ENCODE measurements around the gene UBASH3B.
"Not testable (repeated sequence)": the region's sequence is repeated elsewhere in the genome, so short reads cannot be mapped to it uniquely, and the experiment has no call there.

Gene UBASH3B

GRCh38 chr11:122711362-122711761 lies 55.8 kb downstream of the UBASH3B start:
- DNase-seq: no peak

- DNase-seq: no peak
These were observed 56.4 kb downstream of the UBASH3B start for GRCh38 chr11:122711831-122712381.

DNA sequence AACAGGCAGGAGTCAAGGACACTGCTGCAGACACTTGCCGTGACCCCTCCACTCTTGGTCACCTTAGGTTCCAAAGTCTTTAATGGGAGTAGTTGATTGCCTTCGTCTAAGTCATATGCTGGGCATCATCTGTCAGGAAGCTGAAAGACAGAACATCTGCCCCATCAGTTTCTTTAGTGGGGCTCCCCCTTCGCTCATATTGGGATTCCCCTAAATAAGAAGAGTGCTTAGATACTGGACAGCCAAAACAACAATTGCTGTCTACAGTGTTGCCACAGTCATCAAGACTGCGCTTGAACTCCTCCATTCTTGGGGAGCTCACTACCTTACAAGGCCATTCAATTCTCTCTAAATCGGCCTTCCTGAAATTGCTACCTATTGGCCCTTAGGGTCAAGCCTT lies 58.5 kb downstream of the UBASH3B start:
- no peak for DNase-seq

DNA sequence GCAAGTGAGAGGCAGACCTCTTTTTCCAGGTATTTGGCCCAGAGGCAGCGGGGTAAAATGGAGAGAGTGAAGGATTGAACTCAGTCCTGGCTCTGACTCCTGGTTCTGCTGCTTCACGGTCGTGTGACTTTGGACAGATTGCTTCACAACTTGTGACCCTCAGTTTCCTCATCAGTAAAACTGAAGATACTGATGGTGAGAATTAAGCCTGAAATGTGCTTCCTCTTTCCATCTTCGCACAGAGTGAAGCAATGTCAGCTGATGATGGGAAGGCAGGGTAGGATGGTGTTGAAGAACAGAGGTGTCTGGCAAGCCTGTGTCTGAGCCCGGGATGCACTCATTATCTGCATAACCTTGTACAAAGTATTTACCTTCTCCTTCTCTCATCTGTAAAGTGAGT lies 59.0 kb downstream of the UBASH3B start:
- no peak for DNase-seq

- DNase-seq: no peak
These were observed 60.3 kb downstream of the UBASH3B start for GRCh38 chr11:122715548-122716440.

- no peak for DNase-seq
These were observed 61.8 kb downstream of the UBASH3B start for GRCh38 chr11:122717264-122717867.

DNA sequence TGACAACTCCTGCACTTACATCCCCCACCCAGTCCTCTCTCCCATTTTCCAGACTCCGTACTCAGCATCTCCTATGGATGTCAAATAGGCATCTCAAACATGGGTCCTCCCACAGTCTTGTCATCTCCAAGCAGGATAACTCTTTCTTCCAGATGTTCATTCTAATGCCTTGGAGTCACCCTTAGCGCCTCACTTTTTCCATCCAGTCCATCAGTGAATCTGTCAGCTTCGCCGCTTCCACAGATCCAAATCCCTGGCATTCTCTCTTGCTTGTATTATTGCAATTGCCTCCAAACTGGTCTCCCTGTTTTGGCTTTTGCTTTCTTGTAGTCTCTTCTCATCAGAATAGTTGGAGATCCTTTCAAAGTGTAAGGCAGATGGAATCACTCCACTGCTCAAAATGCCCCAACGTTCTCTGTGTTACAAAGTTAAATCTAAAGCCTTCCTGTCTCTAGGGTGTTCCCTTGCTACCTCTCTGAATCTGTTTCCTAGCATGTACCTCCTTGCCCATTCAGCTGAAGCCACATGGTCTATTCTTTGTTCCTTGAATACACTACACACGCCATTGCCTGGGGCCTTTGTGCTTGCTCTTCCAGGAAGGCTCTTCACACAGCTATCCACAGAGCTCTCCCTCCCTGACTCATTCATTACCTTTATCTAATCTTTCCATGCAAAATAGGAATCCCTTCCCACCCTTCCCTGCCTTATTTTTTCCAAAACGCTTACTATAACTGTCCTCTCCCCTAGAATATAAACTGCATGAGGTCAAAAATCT lies 64.8 kb downstream of the UBASH3B start:
- no peak for DNase-seq

- DNase-seq: no peak
These were observed 65.9 kb downstream of the UBASH3B start for GRCh38 chr11:122721201-122721963.

DNA sequence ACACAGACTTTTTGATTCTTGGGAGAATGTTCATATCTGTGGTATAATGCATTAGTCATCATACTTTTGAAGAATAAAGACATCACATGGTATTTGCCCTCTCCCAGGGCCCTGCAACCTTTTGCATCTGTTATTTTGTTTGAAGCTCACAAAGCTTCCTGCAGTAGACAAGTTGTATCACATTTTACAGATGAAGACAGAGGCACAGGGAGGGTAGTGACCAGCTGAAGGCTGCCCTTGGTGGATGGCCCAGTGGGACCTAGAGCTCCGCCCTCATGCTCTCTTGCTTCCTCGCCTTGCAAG lies 66.4 kb downstream of the UBASH3B start:
- DNase-seq: no peak

DNA sequence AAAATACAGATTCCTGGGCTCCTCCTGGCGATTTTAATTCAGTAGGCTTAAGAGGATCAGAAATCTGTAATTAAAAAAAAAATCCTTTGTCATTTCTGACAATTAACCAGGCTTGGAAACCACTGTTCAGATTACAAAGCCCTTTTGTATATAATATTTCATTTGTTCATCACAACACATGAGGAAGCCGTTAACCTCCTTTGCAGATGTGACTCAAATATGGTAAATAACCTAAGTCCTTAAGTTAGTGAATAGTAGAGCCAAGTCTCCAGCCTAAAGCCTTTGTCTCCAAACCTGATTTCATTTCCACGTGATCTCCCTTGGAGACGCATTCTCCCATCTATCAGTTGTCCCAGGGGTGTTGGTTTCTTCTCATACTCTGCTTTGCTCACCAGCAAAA lies 67.6 kb downstream of the UBASH3B start:
- DNase-seq: no peak

GRCh38 chr11:122723576-122723975 lies 68.1 kb downstream of the UBASH3B start:
- DNase-seq: no peak

DNA sequence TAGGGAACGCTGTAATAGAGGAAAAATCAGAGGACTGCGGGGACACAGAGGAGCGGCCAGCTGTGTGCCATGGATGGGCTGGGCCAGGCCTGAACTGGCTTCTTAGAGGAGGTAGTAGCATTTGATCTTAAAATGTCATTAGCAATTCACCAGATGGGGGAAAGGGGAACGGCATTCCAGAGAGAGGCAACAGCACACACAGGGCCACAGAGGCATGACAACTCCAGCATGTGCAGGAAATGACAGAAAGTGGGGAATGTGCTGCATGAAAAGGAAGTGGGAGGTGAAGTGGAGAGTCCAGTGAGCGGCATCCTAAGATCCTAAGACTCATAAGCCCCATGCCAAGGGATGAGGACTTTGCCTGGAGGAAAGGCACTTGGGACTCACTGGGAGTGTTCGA lies 69.0 kb downstream of the UBASH3B start:
- DNase-seq: no peak

DNA sequence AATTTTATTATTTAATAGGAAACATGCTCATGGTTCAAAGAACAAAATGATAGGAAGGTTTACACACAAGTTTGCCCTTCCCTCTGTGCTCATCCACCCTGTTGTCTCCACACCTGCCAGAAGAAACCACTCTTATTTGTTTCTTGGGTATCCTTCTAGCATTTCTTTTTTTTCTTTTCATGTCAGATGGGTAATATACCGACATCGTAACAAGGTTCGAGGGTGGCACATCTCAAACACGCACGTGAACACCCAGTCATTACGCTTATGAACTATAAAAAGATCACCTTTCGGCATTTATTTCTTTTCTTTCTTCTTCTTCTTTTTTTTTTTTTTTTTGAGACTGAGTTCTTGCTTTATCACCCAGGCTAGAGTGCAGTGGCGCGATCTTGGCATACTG lies 70.5 kb downstream of the UBASH3B start:
- no peak for DNase-seq

DNA sequence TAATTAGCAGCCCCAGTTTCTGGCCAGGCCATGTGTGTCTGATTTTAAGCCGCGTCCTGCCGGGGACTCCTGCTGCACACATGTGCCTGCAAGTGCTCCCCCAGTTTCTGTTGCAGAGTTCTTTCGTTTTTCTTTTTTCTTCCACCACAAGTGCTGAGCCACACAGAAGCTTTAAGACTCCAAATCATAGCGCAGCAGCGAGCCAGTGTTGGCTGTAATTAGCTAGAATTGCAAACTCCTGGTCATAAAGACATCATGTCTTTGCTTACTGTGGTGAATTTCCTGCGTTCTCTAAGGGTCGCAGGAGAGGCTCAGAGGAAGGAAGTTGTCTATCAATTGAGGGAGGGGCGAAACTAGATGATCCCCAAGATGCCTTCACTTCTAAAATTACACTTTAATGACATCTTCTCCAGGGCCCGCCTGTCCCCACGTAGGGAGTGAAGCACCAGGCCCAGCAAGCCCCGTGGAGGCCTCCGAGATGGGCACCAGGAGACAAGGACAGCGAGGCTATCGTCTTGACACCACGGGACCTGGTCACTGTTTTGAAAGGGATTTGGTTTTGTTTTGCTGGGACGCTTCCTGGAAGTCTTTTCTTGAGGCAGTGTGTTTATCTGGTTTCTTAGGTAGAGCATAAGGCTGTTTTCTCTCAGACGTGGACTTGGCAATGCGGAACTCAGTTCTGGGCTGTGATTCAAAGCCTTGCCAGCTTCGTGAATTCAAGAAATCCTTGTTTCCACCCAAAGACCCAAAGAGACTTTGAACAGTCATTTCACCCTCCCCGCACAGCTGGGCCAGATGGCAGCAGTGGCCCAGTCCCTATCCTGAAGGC lies 71.8 kb downstream of the UBASH3B start:
- no peak for DNase-seq

DNA sequence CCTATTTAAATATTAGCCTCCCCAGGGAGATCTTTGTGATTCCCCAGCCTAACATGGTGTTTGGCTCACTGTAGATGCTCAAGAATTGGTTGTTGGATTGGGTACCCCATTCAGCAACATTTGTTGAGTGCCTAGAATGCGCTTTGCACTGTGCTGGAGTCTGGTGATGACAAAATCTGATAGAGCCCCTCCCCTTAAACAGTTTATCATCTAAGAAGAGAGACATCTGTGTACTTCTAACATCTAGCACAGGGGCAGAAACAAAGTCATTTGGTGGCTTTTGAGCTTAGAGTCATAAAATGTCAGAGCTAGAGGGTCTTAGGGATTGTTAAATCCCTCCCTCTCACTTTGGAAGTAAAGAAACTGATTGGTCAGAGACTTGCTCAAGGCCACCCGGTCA lies 73.0 kb downstream of the UBASH3B start:
- no peak for DNase-seq

GRCh38 chr11:122729139-122729538 lies 73.6 kb downstream of the UBASH3B start:
- DNase-seq: no peak

DNA sequence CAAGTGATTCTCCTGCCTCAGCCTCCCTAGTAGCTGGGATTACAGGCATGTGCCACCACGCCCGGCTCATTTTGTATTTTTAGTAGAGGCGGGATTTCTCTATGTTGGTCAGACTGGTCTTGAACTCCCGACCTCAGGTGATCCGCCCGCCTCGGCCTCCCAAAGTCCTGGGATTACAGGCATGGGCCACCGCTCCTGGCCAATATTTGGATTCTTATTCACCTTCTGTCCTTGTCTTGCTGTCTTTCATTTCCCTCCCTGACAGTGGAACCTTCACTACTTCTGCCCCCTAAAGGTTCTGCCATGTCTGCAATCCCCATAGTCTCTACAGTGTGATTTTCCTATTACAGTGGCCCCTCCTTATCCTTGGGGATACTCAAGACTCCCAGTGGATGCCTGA lies 75.2 kb downstream of the UBASH3B start:
- not testable (repeated sequence) for DNase-seq

- DNase-seq: no peak
These were observed 76.0 kb downstream of the UBASH3B start for GRCh38 chr11:122731500-122731913.

DNA sequence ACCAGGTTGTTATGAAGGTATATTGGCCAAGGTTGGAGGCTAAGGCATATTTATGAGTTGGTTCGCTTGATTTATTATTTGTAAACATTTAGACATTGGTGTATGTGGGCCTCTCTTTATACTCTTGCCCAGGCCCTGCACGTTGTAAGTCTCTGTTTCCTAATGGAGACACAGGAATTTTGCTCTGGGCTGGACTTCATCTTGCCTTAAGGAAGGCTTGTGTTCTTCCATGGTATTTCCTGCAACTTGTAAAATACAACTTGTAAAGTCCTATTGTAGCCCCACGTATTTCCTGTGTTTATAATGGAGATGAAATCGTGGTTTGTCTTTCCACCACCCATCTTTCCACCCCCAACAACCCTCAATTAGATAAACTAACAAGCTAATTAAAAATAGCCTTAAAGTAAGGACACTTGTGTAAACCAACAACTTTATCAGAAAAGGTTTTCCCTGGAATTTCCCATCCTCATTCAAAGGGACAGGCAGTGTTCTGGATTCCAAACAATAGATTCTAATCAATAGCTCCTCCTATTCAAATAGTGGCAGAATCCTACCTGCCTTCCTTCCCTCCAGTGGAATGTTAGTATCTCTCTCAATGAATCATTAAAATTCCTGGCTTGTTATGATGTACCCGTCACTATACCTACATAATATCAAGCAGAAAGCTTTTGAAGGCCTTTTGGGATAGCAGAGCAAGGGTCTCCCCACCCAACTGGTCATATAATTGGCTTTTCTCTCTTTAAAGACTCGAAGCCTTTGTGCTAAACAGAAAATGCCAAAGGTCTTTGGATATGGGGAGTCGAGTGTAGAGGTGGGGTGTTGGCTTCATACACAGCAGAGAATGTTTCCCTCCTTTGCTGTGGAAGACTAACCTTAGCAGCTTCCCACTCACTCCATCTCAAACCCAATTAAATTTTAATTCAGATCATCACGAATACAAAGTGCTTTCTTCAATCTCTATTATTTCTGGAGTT lies 77.1 kb downstream of the UBASH3B start:
- DNase-seq: no peak

- no peak for DNase-seq
These were observed 77.8 kb downstream of the UBASH3B start for GRCh38 chr11:122733318-122733717.
